GM21529 (cell line): ENCODE data around the gene ERVMER34-1.
A peak's percentile ranks its signal among the peaks of the same experiment; 100 is the strongest.

Source experiments
- ATAC-seq: cut with Tn5 transposase; IDR thresholded peaks from one replicate; pipeline ENCODE4 v1.9.1; 2021; ENCODE audit not compliant: unreplicated experiment

Gene ERVMER34-1, protein sequence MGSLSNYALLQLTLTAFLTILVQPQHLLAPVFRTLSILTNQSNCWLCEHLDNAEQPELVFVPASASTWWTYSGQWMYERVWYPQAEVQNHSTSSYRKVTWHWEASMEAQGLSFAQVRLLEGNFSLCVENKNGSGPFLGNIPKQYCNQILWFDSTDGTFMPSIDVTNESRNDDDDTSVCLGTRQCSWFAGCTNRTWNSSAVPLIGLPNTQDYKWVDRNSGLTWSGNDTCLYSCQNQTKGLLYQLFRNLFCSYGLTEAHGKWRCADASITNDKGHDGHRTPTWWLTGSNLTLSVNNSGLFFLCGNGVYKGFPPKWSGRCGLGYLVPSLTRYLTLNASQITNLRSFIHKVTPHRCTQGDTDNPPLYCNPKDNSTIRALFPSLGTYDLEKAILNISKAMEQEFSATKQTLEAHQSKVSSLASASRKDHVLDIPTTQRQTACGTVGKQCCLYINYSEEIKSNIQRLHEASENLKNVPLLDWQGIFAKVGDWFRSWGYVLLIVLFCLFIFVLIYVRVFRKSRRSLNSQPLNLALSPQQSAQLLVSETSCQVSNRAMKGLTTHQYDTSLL

DNA sequence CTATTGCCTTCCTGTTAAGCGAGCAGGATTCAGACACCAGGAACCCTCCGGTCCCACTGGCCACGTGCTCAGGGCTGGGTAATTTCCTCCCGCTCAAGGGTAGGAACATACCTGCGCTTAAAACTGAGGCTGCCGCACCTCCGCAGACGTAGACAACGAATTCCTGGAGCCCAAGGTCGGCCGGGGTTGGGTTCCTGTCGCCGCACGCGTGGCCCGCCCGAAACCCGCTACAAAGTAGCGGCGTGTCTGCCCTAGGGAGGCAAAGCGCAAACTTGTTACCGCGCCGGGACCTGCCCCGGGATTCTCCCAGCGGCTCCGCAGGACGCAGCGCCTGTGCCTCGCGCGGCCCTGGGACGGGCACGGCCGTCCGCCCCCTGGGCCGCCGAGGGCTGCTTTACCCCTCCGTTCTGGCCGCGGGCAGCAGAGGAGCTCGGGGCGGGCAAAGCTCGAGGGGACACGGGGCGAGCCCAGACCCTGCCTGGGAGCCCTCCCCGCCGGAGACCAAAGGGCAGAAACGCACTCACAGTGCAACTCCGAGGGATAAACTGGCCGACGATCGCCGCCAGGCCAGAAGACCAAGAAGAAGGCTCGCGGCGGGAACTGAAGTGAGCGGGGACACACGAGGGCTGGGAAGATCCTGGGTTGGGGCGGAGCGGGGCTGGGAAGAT is at the start of gene ERVMER34-1:
Gene ERVMER34-1, minus strand, starts transcription at position 607 of the 668 bp plus-strand sequence. CDS start 5,905 bp downstream, outside the sequence.
- no peak for ATAC-seq

GRCh38 chr4:52799813-52800212 is 48.6 kb upstream of the ERVMER34-1 start:
- ATAC-seq: no peak

- ATAC-seq: no peak
Observed at GRCh38 chr4:52795533-52795932, 44.3 kb upstream of the ERVMER34-1 start.

- ATAC-seq: no peak
Observed at GRCh38 chr4:52791936-52792335, 40.7 kb upstream of the ERVMER34-1 start.

- no peak for ATAC-seq
Observed at GRCh38 chr4:52789774-52790173, 38.5 kb upstream of the ERVMER34-1 start.

DNA sequence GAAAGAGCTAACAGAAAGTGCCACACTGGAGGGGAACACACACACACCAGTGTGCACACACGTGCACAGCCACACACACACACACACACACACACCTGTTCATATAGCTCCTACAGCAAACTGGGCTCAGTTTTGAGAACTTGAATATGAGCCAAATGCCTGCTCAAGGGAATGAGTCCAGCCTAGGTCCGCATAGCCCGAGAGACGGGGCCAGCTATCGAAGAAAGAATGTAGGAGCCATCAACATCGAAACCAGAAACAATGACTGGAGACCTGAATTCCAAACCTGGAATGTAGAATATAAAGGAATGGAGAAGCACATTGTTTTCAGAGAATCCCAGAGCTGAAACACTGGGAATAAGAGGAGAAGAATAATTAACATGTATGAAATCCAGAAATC is 37.6 kb upstream of the ERVMER34-1 start:
- ATAC-seq: no peak

DNA sequence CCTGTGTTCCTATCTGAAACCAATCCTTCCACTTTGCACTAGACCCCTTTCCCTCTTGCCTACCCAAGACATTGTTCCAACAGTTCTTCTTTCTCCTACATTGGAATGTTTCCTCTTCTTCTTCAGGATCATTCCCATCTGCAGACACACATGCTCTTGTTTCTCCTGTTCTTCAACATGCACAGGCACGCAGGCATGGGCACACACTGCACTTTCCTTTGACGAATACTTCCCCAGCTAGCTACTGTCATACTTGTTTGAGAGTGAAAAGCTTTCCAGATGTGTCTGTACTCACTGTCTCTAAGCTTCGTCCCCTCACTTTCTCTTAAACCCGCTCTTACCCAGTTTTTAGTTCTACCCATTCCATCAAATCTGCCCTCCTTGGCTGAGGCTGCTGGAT is 31.8 kb upstream of the ERVMER34-1 start:
- no peak for ATAC-seq

- ATAC-seq: no peak
Observed at GRCh38 chr4:52780617-52781354, 29.6 kb upstream of the ERVMER34-1 start.

GRCh38 chr4:52780206-52780605 is 29.0 kb upstream of the ERVMER34-1 start:
- no peak for ATAC-seq

DNA sequence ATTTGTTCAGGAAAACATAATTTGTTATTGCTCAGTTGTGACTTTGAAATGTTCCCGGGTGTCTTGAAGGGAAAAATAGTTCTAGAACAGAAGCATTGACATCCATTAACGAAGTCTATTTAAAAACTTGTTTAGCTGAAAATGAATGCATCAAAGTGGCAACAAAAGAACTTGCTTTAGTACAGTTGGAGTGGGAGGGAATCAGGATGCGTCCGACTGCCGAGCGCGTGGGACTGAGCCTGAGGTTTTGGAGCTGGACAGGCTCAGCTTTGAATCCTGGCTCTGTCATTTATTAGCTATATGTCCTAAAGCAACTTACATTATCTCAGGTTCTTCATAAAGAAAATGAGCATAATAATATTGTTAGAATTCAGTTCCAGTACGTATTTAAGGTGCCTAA is 9.0 kb upstream of the ERVMER34-1 start:
- no peak for ATAC-seq

DNA sequence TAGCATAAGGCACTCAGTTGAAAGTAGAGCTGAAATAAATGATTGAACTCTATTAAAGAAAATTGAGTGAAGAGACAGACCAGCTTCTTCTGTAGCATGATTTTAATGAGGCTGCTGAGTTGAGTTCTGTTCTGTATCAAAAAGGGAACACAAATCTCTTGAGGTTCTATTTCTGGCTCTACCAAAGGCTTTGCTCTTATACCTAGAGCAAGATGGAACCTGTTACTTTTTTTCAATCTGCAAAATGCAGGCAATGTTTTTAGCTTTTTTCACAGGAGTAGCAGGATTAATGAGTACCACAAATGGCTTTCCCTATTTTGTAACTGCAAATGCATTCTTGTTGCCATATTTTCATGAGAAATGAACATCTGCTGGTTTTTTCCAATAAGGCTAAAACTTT is 4.2 kb upstream of the ERVMER34-1 start:
- ATAC-seq: no peak

DNA sequence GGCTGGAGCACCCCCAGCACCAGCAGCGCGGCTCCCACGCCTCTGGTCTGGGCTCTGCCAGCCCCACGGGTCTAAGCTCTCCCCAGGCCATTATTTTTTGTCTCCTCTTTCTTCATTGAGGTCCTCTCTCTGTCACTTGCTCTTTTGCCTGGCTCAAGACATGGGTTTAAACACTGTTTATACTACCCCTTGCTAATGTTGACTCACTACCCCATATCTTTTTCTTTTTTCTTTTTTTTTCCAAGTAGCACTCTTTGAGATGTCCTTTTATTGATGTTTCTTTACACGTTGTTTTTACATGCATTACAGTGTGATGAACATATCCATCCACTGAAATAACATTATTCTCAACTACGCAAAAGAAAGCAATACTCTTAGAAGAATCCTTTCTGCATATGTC is 1.7 kb upstream of the ERVMER34-1 start:
- ATAC-seq: no peak

DNA sequence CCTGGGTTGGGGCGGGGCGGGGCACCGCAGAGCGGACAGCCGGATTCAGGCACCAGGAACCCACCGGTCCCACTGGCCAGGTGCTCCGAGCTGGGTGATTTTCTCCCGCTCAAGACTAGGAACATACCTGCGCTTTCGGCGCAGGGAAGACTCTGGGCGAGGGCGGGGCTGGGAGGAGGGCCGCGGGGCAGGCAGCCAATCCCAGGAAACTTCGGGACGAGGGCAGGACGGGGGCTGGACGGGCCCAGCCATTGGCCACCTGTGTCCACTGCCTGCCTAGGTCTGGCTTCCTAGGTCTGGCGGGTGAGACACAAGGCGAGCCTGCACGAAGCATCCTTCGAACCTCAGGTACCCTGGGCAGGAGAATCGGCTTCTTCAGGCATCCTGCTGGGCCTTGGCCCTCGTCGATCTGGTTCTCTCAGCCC is 274 bp upstream of the ERVMER34-1 start:
- ATAC-seq: no peak

- ATAC-seq: no peak
Observed at GRCh38 chr4:52750213-52750612, 1.0 kb downstream of the ERVMER34-1 start.

GRCh38 chr4:52748432-52748831 is 2.8 kb downstream of the ERVMER34-1 start:
- ATAC-seq: peak; percentile 77

GRCh38 chr4:52744588-52744987 is 6.6 kb downstream of the ERVMER34-1 start:
- no peak for ATAC-seq

DNA sequence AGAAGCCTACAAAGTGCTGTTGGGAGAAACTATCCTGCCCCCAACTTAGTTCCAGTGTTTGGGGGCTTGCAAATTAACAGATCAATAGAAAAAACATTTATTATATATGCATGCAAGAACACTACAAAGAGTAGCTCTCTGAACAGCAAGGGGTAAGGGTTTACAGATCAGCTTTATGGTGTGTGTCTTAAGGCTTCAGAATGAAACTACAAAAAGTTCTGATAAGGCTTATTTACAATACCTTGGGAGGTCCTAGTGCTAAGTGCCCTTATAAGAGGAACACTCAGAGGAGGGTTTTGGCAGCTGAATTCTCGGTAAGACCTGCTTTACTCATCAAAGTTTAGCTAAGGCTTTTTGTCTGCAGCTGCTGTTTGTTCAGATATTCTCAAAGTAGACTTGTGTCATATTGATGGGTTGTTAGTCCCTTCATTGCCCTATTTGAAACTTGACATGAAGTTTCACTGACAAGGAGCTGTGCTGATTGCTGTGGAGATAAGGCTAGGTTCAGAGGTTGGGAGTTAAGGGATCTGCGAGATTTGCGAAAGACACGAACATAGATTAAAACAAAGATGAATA is 7.7 kb downstream of the ERVMER34-1 start:
- ATAC-seq: no peak

- ATAC-seq: no peak
Observed at GRCh38 chr4:52729586-52729985, 21.6 kb downstream of the ERVMER34-1 start.

GRCh38 chr4:52728691-52729240 is 22.5 kb downstream of the ERVMER34-1 start:
- ATAC-seq: no peak

GRCh38 chr4:52726826-52727580 is 24.2 kb downstream of the ERVMER34-1 start:
- ATAC-seq: no peak
